Midbrain (tissue), 1 donor: ENCODE measurements around the gene NECAB2.

Experiments used
- DNase-seq: peaks from one replicate; lab custom pipeline; 2025; lab: John Stamatoyannopoulos, UW

NECAB2 gene

DNA sequence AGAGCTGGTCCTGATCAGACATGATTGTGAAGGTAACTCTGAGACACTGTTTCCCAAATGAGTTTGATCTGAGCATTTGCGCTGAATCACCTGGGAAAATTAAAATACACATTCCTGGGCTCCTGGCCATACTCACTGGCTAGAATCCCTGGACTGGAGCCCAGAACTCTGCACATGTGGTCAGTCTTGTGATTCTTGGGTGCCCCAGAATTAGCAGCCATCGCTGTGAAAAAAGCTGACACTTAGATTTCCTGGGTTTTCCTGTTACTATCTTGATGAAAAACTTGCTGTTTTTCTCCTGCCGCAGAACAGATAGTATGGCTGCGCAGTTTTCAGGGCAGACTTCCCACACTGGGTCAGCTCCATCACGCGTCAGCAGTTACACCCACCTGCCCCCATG lies 24.6 kb downstream of the NECAB2 start:
- DNase-seq = peak; percentile 72

DNA sequence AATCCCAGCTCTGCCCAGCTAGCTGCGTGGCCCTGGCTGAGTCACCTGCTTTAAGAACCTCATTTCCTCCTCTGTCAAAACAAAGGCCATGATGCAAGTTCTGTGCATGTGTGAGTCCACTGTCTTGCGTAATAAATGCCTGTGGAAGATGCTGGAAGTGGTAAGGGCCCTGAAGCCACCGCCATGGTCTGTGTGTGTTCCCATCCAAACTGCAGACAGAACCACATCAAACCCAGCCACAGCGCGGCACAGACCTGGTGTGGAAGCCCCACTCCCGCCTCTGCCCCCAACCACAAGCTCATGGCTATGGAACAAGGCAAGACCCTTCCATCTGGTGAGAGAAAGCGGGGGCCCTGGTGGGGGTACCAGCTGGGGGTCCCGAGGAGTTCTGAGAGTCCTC lies 26.0 kb downstream of the NECAB2 start:
- DNase-seq = no peak

DNA sequence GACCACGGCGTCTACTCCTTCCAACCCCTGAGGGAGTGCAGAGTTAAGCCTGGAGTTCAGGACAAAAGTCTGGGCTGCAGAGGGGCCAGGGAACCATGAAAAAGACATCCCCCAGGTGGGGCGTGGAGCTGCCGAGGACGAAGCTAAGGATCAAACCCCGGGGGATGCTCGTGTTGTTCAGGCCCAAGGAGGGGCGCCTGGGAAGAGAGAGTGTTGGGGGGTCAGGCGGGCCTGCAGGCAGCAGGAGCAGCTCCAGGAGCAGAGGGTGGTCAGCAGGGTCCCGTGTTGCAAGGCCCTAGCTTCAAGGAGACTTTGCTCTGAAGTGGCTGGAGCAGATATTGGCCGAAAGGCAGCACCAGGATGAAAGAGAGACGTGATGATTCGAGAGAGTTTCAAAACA lies 26.7 kb downstream of the NECAB2 start:
- no peak for DNase-seq

DNA sequence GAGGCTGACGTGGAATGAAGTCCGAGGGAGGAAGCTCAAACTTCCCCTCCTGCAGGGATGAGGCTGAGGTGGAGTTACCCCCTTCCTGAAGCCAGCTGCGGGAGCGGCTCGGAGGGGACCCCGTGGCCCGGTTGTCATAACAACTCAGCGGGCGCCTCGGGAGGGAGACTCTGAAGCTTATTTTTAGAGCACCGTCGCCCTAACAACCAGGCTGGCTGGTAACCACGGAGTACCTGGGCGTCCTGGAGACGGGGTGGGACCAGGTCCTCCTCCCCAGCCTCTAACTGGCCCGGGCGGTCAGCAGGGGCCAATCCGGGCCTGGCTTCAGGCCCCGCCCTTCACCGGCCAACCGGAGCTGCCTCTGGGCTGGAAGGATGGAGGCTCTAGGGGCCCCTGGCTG lies 27.7 kb downstream of the NECAB2 start:
- DNase-seq = peak; percentile 21

DNA sequence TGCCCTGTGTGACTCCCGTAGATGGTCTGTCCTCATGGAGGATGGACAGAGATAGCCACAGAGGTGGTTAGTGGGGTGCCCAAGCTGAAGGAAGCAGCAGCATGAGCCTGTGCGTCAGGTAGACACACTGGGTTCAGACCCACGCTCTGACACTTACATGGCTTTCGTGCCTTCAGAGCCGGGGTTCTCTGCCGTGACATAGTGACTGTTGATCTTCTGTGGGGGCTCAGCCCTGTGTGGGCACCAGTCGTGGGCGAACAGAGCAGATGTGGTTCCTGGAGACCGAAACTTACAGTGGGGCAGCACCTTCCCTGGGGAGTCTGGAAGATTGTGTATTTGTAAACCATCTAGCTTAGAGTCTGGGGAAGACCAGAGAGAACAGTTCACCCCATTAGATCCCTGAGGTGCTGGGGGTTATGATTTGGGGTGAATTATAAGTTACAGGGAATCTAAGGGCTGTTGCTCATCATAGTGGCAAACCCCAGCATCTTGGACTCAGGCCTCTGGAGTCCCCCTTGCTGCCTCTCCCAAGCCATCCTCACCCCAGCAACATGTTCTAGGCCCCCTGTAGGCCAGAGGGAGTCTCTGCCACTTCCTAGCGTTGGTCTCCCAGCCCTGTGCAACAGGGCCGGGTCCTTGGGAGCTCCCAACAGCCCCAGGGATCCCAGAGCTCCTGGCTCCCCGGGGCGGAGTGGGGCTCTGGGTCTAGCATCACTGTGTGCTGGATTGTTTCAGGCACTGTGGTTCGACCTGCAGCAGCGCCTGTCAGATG lies 28.6 kb downstream of the NECAB2 start:
- no peak for DNase-seq

DNA sequence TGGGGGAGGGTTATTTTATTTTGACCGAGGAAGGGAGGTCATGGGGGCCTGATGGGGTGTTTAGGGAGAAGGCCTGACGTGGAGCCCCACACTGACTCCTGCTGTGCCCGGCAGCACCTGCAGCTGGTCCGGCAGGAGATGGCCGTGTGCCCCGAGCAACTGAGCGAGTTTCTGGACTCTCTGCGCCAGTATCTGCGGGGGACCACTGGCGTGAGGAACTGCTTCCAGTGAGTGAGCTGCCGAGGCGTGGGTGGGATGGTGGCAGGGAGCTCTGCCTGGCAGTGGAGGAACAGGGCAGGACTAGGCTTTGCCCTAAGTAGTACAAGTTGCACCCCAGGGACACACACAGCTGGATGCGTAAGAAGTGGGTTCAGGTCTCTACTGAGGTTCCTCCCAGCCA lies 30.0 kb downstream of the NECAB2 start:
- DNase-seq = no peak

DNA sequence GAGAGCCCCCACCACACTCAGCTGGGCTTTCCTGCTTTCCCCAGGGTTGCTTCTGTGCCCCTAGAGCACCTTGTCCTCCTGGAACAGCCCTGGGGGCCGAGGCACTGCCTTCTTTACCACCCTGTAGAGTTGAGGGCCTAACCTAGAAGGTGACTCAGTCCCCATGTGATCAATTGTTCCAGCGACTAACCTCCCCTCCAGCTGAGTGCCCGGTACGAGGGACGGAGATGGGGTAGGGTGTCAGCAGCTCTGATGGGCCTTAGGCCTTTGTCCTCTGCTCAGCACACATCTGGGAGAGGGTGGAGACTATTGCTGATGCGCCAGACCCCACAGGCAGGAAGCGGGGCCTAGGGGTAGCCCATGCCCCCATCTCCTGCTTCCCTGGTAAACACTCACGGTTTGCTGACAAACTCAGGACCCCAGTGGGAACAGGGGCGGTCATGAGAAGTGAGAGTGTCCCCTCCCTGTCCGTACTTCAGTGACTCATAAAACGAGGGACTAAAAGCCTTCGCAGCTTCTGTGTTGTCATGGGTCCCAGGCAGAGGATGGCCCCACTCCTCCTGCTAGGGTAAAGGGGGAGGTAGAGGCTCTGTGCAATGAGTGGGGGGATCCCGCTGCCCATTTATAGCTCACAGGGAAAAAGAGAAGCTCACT lies 33.1 kb downstream of the NECAB2 start:
- DNase-seq = no peak

DNA sequence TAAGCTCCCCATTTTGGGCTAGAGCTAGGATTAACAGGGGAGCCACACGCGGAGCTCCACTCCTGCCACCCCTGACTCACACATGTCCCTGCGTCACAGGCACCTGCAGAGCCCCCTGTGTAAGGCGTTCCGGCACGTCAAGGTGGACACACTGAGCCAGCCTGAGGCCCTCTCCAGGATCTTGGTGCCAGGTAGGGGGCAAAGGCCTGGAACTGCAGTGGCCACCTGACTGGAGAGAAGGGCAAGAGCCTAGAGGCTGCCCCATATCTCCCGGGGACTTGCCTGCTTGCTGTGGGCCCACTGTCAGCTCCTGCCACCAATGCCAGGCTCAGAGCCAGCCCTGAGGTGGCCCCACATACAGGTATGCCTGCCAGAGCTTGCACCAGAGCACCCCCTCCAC lies 33.7 kb downstream of the NECAB2 start:
- DNase-seq = no peak

DNA sequence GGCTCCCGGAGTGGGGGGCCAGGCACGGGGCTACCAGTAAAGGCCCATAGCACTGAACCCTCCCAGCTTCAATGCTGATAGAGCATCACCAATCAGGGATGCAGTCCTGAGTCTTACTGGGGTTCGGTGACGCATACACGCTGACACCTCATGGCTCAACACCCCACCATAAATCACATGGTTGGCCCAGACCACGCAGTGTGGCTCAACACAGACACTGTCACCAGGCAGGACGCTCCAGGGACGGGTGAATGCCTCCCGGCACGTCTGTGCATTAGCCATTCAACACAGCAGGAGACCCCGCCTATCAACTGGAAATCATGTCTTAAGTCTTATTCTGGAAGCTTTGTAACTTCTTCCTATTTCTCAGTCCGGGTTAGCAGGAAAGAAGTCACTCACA lies 35.0 kb downstream of the NECAB2 start:
- no peak for DNase-seq

DNA sequence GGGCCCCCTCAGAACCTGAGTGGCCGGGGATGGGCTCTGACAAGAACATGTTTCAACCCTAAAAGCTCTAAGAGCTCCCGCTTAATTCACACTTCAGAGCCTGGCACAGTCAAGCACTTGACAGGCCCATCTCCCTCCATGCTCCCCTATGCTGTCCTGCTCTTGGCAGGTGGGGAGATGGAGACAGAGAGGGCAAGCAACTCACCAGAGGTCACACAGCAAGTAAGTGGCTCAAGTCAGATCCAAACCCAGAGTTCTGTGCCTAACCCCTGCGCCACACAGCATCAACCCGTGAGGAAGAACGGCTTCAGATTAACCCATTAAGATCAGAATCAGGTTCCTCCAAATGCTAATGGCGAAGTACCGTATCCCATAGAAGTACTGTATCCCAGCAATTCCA lies 36.4 kb downstream of the NECAB2 start:
- no peak for DNase-seq

DNA sequence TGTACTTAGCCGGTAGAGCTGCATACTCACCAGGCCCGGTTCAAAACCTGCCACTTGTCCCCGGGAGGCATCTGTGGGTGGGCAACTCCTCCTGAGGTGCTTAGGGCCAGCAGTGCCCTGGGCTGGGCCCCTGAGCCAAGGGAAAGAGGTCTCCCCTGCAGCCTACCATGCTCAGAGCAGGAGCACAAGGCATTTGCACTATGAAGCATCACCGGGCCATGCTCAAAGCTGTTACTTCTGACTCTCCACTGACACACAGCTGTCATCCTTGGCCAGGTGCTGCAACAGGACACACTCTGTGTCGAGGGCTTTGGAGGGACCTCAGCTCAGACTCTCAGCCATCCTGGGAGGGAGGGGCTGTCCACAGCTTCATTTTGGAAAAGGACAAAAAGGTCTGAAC lies 37.3 kb downstream of the NECAB2 start:
- DNase-seq = no peak

DNA sequence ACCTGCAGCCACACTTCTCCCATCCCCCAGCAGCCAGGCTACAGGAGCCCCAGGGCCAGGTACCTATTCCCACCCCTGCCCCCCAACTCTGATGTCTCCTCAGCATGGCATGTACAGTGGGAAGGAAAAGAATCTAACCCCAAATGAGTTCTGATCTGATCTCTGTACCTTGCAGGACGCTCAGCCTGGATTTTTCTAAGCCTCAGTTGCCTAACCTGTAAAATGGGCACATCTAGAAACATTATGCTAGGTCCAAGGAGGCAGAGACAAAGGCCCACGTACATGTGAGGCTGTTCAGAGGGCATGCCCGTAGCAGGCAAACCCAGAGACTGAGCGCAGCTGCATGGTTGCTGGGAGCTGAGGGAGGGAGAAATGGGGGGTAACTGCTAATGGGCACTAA lies 39.5 kb downstream of the NECAB2 start:
- no peak for DNase-seq

DNA sequence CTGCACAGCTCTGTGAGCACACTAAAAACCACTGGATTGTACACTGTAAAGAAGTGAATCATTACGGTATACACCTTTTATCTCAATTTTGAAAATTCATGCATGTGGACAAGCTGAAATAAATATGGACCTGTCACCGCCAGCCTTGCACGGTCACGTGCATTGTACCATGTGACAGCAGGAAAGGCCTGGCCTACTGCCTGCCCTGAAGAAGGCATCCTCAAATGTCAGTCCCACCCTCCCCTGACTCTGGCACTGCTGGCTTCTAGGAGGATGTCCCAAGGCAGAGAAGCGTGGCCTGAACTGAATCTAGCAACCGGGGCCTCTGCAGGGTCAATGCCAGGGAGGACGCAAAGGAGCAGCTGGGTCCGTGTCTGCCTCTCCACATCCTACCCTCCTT lies 39.9 kb downstream of the NECAB2 start:
- DNase-seq = no peak

DNA sequence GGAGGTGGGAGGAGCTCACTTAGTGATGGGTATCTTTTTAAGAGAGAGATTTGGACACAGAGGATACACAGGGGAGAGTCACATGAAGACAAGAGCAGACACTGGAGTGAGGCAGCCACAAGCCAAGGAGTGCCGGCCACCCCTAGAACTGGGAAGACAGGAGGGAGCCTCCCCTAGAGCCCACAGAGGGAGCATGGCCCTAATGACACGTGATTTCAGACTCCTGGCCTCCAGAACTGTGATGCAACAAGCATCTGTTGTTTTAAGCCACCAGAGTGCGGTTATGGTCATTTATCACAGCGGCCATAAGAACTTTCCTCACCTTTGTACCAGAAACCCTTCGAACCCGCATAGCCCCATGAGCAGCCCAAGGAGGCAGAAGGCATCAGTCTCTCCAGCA lies 41.2 kb downstream of the NECAB2 start:
- DNase-seq = no peak

DNA sequence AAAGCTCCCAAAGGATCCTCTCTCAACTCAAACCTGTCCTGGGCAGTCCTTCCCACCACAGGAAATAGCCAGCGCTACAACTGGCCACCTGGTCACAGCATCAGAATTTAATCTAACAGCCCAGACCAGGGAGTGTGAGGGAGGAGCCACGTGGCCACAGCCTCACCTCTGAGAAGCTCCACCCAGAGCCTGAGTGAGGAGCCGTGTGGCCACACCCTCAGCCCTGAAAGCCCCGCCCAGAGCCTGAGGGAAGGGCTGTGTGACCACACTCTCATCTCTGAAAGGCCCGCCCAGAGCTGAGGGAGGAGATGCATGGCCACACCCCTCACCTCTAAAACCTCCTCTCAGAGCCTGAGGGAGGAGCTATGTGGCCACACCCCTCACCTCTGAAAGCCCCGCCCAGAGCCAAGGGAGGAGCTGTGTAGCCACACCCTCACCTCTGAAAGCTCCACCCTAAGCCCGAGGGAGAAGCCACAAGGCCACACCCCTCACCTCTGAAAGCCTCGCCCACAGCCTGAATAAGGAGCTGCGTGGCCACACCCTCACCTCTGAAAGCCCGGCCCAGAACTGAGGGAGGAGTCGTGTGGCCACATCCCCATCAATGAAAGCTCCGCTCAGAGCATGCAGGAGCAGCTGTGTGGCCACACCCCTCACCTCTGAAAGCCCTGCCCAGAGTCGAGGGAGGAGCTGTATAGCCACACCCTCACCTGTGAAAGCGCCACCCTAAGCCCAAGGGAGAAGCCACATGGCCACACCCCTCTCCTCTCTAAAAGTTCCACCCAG lies 45.9 kb downstream of the NECAB2 start:
- DNase-seq = no peak

DNA sequence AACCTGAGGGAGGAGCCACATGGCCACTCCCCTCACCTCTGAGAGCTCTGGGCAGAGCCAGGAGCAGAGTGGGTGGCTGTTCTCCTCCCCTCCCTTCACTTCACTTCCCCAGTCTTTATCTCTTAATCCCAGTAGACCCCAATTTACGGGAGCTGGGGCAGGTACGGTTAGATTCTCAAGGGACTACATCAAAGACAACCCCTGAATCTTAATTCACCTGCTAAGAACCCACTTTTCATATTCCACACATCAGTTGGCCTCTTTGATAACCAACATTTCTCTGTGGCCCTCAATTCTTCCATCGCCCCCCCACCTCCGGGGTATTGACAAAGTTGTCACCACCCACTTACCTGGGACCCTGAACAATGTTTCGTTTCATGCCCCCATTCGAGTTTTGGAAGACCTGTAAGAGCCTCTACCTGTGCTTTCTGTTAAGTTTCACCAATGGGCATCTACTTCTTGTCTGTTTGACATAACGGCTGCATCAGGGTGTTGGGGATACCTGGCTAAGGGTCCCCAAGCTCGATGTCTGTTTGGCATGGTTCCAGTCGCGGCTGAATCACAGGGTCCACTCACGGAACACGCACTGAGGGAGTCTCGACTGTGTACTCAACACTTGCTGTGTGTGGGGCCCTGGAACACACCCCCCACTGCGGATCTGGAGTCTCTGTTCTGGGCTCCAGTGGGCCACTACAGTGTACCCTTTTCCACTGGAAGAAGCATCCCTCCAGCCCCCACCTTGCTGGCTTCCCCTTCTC lies 46.7 kb downstream of the NECAB2 start:
- DNase-seq = no peak

DNA sequence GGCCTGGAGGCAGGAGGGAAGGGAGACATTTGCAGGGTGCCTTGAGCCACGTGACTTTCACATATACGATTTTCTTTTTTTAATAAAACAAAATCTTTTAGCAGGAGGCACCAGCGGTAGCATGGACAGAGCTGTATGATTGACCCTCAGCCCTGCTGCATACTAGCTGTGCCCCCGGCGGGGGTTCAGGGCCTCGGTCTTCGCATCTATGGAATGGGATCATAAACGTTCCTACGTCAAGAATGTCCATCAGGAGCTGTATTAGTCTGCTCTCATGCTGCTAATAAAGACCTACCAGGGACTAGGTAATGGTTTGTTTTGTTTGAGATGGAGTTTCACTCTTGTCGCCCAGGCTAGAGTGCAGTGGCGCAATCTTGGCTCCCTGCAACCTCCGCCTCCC lies 47.4 kb downstream of the NECAB2 start:
- DNase-seq = no peak

DNA sequence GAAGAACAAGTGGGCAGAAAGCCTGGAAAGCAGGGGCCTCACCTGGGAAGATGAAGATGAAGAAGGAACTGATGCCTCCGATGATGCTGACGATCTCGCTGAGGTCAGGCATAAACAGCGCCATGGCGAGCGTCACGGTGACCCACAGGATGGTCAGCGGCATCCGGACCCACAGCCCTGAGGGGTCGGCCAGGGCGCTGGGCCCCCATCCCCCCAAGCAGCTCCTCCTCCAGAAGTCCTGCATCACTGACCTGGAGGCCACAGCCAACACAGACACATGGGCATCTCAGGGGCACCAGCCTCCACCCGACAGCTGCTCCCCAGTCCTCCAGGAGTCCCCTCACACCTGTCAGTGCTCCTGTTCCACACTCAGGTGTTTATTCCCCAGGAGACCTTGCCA lies 48.4 kb downstream of the NECAB2 start:
- DNase-seq = no peak

DNA sequence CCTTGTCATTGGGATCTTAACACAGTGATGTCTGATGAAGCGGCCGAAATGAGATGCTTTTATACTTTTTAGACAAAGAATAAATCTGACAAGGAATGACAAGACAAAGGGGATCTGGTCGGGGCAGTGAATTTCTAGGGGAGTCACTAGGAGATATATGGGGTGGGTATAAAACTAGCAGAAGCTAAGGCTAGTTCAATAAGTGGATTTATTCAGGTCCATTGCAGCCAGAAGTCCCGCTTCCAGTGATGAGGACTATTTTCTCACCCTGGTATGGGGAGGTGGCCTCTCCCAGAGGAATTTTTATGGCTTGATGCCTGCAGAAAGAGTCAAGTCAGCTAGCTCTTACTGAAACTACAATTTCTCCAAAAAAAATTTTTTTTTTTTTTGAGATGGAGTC lies 50.7 kb downstream of the NECAB2 start:
- no peak for DNase-seq

DNA sequence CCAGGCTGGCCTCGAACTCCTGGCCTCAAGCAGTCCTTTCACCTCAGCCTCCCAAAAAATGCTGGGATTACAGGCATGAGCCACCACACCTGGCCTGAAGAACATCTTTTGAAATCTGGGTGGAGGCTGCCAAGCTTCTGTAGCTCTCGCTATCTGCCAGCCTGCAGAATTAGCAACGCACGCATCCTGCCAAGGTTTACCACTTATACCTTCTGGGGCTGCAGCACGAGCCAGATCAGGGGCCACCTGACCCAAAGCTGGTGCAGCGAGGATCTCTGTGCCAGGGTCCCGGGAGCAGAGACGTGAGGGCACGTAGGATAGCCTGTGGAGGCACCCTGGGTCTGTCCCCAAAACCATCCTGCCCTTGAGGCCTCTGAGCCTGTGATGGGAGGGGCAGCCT lies 52.3 kb downstream of the NECAB2 start:
- DNase-seq = no peak

DNA sequence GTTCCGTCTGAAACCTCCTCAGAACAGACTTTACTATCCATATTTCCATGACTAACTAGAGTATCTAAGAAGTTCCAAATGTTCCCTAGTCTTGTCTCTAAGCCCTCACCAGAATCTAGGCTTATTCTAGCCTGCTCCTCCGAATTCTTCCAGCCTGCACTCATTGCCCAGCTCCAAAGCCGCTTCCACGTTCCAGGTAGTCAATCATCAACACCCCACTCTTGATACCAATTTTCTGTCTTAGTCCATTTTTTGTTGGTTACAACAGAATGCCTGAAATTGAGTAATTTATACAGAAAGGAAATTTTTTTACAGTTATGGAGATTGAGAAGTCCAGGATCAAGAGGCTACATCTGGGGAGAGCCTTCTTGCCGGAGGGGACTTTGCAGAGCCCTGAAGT lies 53.4 kb downstream of the NECAB2 start:
- no peak for DNase-seq

DNA sequence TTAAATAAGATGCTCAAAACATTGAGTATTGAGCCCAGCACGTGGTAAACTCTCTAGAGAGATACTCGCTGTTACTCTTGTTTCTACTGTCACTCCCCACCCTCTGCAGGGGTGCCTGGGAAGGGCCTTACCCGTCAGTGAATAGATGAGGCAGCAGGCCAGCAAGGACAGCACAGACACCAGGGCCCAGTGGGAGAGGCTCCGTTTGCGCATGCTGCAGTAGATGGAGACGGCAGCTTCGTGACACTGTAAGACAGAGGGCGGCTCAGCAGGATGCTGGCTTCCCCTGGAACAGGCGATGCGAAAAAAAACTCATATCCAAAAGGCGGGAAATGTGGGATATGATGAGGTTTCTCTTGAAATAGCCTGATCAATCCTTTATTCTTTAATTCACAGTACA lies 54.6 kb downstream of the NECAB2 start:
- DNase-seq = no peak
